CD4-positive, alpha-beta T cell treated with Interferon alpha-2 for 1 hour (primary cell): ENCODE results near the gene ADORA1.
A peak's percentile ranks its signal among the peaks of the same experiment; 100 is the strongest.

Experiments
- DNase-seq, 2 donors: peaks; one replicate each; pipeline ENCODE4 v3.0.0-alpha.2; 2020 to 2022

ADORA1 gene

GRCh38 chr1:203161175-203161574 is 33.6 kb downstream of the ADORA1 start:
- DNase-seq: no peak

- DNase-seq: no peak
These were observed 34.2 kb downstream of the ADORA1 start for GRCh38 chr1:203161703-203162102.

- DNase-seq: no peak
These were observed 34.9 kb downstream of the ADORA1 start for GRCh38 chr1:203162403-203162802.

- no peak for DNase-seq
These were observed 36.5 kb downstream of the ADORA1 start for GRCh38 chr1:203163891-203164635.

GRCh38 chr1:203165101-203165799 is 37.7 kb downstream of the ADORA1 start:
- no peak for DNase-seq

- DNase-seq: no peak
These were observed 38.3 kb downstream of the ADORA1 start for GRCh38 chr1:203165800-203166161.

GRCh38 chr1:203166192-203166940 is 38.8 kb downstream of the ADORA1 start:
- no peak for DNase-seq

GRCh38 chr1:203167026-203167912 is 39.7 kb downstream of the ADORA1 start:
- DNase-seq: peak in 1 of 2 donors; percentile 9

- no peak for DNase-seq
These were observed 40.3 kb downstream of the ADORA1 start for GRCh38 chr1:203167913-203168200.

GRCh38 chr1:203168256-203168786 is 40.8 kb downstream of the ADORA1 start:
- no peak for DNase-seq

GRCh38 chr1:203168991-203169390 is 41.5 kb downstream of the ADORA1 start:
- no peak for DNase-seq

GRCh38 chr1:203169770-203170520 is 42.4 kb downstream of the ADORA1 start:
- DNase-seq: no peak

GRCh38 chr1:203170625-203171330 is 43.3 kb downstream of the ADORA1 start:
- DNase-seq: no peak

GRCh38 chr1:203171341-203172183 is 44.0 kb downstream of the ADORA1 start:
- DNase-seq: no peak

GRCh38 chr1:203172184-203173010 is 44.9 kb downstream of the ADORA1 start:
- peak; percentile 27 to 42 for DNase-seq

GRCh38 chr1:203173011-203173555 is 45.6 kb downstream of the ADORA1 start:
- no peak for DNase-seq

- no peak for DNase-seq
These were observed 46.0 kb downstream of the ADORA1 start for GRCh38 chr1:203173566-203173965.

- DNase-seq: no peak
These were observed 46.9 kb downstream of the ADORA1 start for GRCh38 chr1:203174324-203174985.
